A549 (cell line): ENCODE measurements around the gene C1QBP. TPM values are rescaled to one million over a fixed set of nuclear protein-coding genes. Genes with fewer than 3 reads are reported as not detected.

Source experiments
- ATAC-seq, 2 experiments: fragments of 200-7000 bp in 1 of 2; fragments of >200 bp in 1 of 2; cut with Nextera tagmentation in 1 of 2; cut with Tn5 transposase in 1 of 2; 3 replicates each; pipeline versions ENCODE4 v1.8.0 to v1.9.1; 2018 to 2020; ENCODE audit warnings: mild to moderate bottlenecking in 1 of 2, moderate library complexity in 1 of 2
- CTCF ChIA-PET: fragments of 300-600 bp; sonication (Branson Sonifier 250); formaldehyde crosslinking; extraction: SDS; loops from one replicate; lab custom pipeline; 2021; ENCODE audit warnings: antibody characterized with exemption, inconsistent platforms; lab: Yijun Ruan, JAX
- POLR2A ChIA-PET: fragments of 350-600 bp; formaldehyde crosslinking; extraction: SDS; loops from one replicate; lab custom pipeline; 2021; ENCODE audit warnings: antibody characterized with exemption, inconsistent platforms; lab: Yijun Ruan, JAX
- DNase-seq, 2 experiments: peaks; one replicate each; pipeline versions ENCODE4 v3.0.0 to v3.0.0-alpha.2; 2011 to 2016; ENCODE audit warnings: low read depth in 1 of 2, low spot score in 1 of 2
- FAIRE-seq: peaks from 2 replicates; lab custom pipeline; 2011; peaks lifted over from hg19 to GRCh38; lab: Jason Lieb, UNC
- H3K27ac ChIP-seq, 2 experiments: fragments of >200 bp; sonication (Bioruptor Twin); formaldehyde crosslinking; 3 replicates each; pipeline ENCODE4 v1.5.1; 2016 to 2017
- H3K4me1 ChIP-seq: fragments of >200 bp; sonication (Bioruptor Twin); formaldehyde crosslinking; 3 replicates; pipeline ENCODE4 v1.6.1; 2016
- H3K4me2 ChIP-seq: fragments of >200 bp; sonication (Bioruptor Twin); formaldehyde crosslinking; 3 replicates; pipeline ENCODE4 v1.6.1; 2016
- H3K4me3 ChIP-seq: fragments of >200 bp; sonication (Bioruptor Twin); formaldehyde crosslinking; 3 replicates; pipeline ENCODE4 v1.5.1; 2016
- H3K9me3 ChIP-seq: fragments of >200 bp; sonication (Bioruptor Twin); formaldehyde crosslinking; 3 replicates; pipeline ENCODE4 v1.6.1; 2016
- BHLHE40 ChIP-seq: IDR thresholded peaks from 2 replicates; pipeline ENCODE4 v1.6.1; 2012; ENCODE audit warnings: low read depth, low read length, inconsistent platforms
- CBX8 ChIP-seq: fragments of 200-600 bp; sonication (generic); IDR thresholded peaks from 2 replicates; pipeline ENCODE4 v1.6.1; 2016
- CEBPB ChIP-seq, 2 experiments: fragments of >200 bp in 1 of 2; sonication (Bioruptor Twin) in 1 of 2; formaldehyde crosslinking in 1 of 2; IDR thresholded peaks; 2 replicates each; pipeline ENCODE4 v1.6.1; 2012 to 2016
- EHF ChIP-seq: fragments of 250-450 bp; sonication (Bioruptor Pico); IDR thresholded peaks from 2 replicates; pipeline ENCODE4 v1.5.0; 2020; ENCODE audit warnings: mild to moderate bottlenecking
- EHMT2 ChIP-seq: fragments of 200-600 bp; sonication (generic); IDR thresholded peaks from 2 replicates; pipeline ENCODE4 v1.6.1; 2016; ENCODE audit warnings: antibody characterized with exemption, low read depth, mild to moderate bottlenecking, moderate library complexity
- EP300 ChIP-seq, 2 experiments: fragments of >200 bp; sonication (Bioruptor Twin); formaldehyde crosslinking; IDR thresholded peaks; 2 replicates in 1 of 2; 3 replicates in 1 of 2; pipeline ENCODE4 v1.6.1; 2016 to 2017
- ESRRA ChIP-seq: fragments of 150-350 bp; IDR thresholded peaks from 2 replicates; pipeline ENCODE4 v1.6.1; 2014; ENCODE audit warnings: mild to moderate bottlenecking, low read length, borderline replicate concordance
- FOSB ChIP-seq: fragments of 250-450 bp; sonication (Bioruptor Pico); IDR thresholded peaks from 2 replicates; pipeline ENCODE4 v1.5.0; 2020; ENCODE audit warnings: mild to moderate bottlenecking, moderate library complexity
- FOSL2 ChIP-seq, 2 experiments: fragments of 450-650 bp in 1 of 2; fragments of >200 bp in 1 of 2; sonication (Bioruptor Twin) in 1 of 2; formaldehyde crosslinking; IDR thresholded peaks; 2 replicates each; pipeline versions ENCODE4 v1.5.0 to v1.6.1; 2016 to 2020; ENCODE audit warnings: mild to moderate bottlenecking in 1 of 2, moderate library complexity in 1 of 2
- HDAC2 ChIP-seq: fragments of 200-600 bp; sonication (generic); IDR thresholded peaks from 2 replicates; pipeline ENCODE4 v1.6.1; 2016
- HEYL ChIP-seq: fragments of 250-450 bp; sonication (Bioruptor Pico); IDR thresholded peaks from 2 replicates; pipeline ENCODE4 v1.8.0; 2021; ENCODE audit warnings: mild to moderate bottlenecking, moderate library complexity
- HOXB5 ChIP-seq: fragments of 250-450 bp; sonication (Bioruptor Pico); IDR thresholded peaks from 2 replicates; pipeline ENCODE4 v1.5.0; 2020; ENCODE audit warnings: mild to moderate bottlenecking, moderate library complexity
- JUN ChIP-seq, 2 experiments: fragments of >200 bp; sonication (Bioruptor Twin); formaldehyde crosslinking; IDR thresholded peaks; 2 replicates in 1 of 2; 3 replicates in 1 of 2; pipeline ENCODE4 v1.6.1; 2016 to 2017
- JUNB ChIP-seq: fragments of >200 bp; sonication (Bioruptor Twin); formaldehyde crosslinking; IDR thresholded peaks from 2 replicates; pipeline ENCODE4 v1.6.1; 2016
- KDM1A ChIP-seq: fragments of 200-600 bp; sonication (generic); IDR thresholded peaks from 2 replicates; pipeline ENCODE4 v1.6.1; 2016; ENCODE audit warnings: low read depth, mild to moderate bottlenecking
- KDM5A ChIP-seq: fragments of 200-600 bp; sonication (generic); IDR thresholded peaks from 2 replicates; pipeline ENCODE4 v1.6.1; 2016; ENCODE audit warnings: antibody characterized with exemption, mild to moderate bottlenecking
- NR3C1 ChIP-seq: fragments of >200 bp; sonication (Bioruptor Twin); formaldehyde crosslinking; IDR thresholded peaks from 3 replicates; pipeline ENCODE4 v1.6.1; 2017
- PHF8 ChIP-seq: fragments of 200-600 bp; sonication (generic); IDR thresholded peaks from 2 replicates; pipeline ENCODE4 v1.6.1; 2016; ENCODE audit warnings: low read depth, mild to moderate bottlenecking, antibody characterized with exemption, moderate library complexity, borderline replicate concordance
- POLR2AphosphoS2 ChIP-seq: conservative IDR thresholded peaks from 2 replicates; pipeline ENCODE4 v1.6.1; 2012; ENCODE audit warnings: low read length, improper control_type of control experiment, inconsistent platforms
- RAD21 ChIP-seq, 2 experiments: fragments of >200 bp in 1 of 2; sonication (Bioruptor Twin) in 1 of 2; formaldehyde crosslinking in 1 of 2; IDR thresholded peaks in 1 of 2; conservative IDR thresholded peaks in 1 of 2; 2 replicates in 1 of 2; 3 replicates in 1 of 2; pipeline ENCODE4 v1.6.1; 2012 to 2018; ENCODE audit warnings: inconsistent platforms in 1 of 2
- SMC3 ChIP-seq: fragments of >200 bp; sonication (Bioruptor Twin); formaldehyde crosslinking; IDR thresholded peaks from 3 replicates; pipeline ENCODE4 v1.6.1; 2018; ENCODE audit warnings: inconsistent platforms
- TFCP2L1 ChIP-seq: fragments of 250-450 bp; sonication (Bioruptor Pico); IDR thresholded peaks from 2 replicates; pipeline ENCODE4 v1.5.0; 2021; ENCODE audit warnings: mild to moderate bottlenecking
- ZFP36 ChIP-seq: fragments of 450-650 bp; IDR thresholded peaks from 2 replicates; pipeline ENCODE4 v1.6.1; 2014; ENCODE audit warnings: borderline replicate concordance; ENCODE audit not compliant: partially characterized antibody
- WGBS: methylation state at CpG from one replicate; pipeline ENCODE4 v1.1.6; 2017; ENCODE audit errors: missing lambda C conversion rate; 5-methylcytosine and 5-hydroxymethylcytosine counted together
- polyA plus RNA-seq, 4 experiments: library from polyadenylated mRNA; depleted of rRNA in 3 of 4; stranded (reverse); fragments of >200 nt; fragmentation: RNase III in 1 of 4; extraction: RNeasy Plus Mini Kit Qiagen cat#74134 plus additional on column Dnase treatment in 1 of 4; gene quantifications; 2 replicates in 3 of 4; 3 replicates in 1 of 4; pipeline ENCODE4 v1.2.3, GENCODE V29; 2011 to 2017
- TF ChIP-seq, protein P1 (sequence below): fragments of >200 bp; sonication (Bioruptor Twin); formaldehyde crosslinking; IDR thresholded peaks from 2 replicates; pipeline ENCODE4 v1.6.1; 2016
- TF ChIP-seq, protein P2 (sequence below): fragments of 150-350 bp; IDR thresholded peaks from 2 replicates; pipeline ENCODE4 v1.6.1; 2014; ENCODE audit warnings: low read depth, mild to moderate bottlenecking, low read length
- TF ChIP-seq, protein P3 (sequence below): IDR thresholded peaks from 2 replicates; pipeline ENCODE4 v1.6.1; 2012
- TF ChIP-seq, protein P4 (sequence below): fragments of >200 bp; sonication (Bioruptor Twin); formaldehyde crosslinking; IDR thresholded peaks from 3 replicates; pipeline ENCODE4 v1.6.1; 2016
- TF ChIP-seq, protein P5 (sequence below): fragments of 250-450 bp; sonication (Bioruptor Pico); IDR thresholded peaks from 2 replicates; pipeline ENCODE4 v1.5.0; 2020; ENCODE audit warnings: low read depth, mild to moderate bottlenecking, moderate library complexity
- TF ChIP-seq, protein P6 (sequence below): IDR thresholded peaks from 2 replicates; pipeline ENCODE4 v1.6.1; 2012
- TF ChIP-seq, protein P7 (sequence below): fragments of 200-600 bp; sonication (generic); IDR thresholded peaks from 2 replicates; pipeline ENCODE4 v1.6.1; 2016; ENCODE audit warnings: antibody characterized with exemption, mild to moderate bottlenecking, moderate library complexity
- TF ChIP-seq, protein P8 (sequence below): IDR thresholded peaks from 2 replicates; pipeline ENCODE4 v1.6.1; 2012; ENCODE audit warnings: low read depth, borderline replicate concordance

The C1QBP gene
- polyA plus RNA-seq, 2 of the 4 experiments (the other 2 are of a cell fraction), result 557 to 683 TPM

DNA sequence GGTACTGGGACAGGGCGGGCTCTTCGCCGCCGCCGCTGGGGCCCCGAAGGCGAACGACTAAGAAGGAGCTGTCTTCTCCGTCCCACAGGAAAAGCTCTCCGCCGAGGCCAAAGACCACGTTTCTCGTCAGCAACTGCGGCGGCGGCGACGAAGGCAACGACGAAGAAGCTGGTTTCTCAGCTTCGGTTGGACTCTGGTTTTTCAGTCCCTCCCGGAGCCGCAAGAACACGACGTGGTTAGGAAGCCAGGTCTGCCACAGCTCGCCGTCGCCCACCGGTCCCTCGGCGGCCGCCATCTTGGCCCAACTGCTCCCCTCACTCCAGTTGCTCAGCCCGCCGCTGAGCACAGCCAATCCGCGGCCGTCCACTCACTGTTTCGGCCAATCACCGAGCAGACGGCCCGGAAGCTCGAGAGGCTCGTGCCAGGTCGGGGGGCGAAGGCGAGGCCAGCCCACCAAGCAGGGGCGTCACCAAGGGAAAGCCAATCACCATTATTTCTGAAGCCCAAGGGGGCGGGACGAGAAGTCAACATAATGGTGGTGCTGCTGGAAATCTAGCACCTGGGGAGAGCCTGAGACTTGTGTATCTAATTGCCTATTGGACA, 19.5 kb downstream of the C1QBP start, which contains the start of gene NUP88:
TSS of gene NUP88 (minus strand) at position 307 of the 603 bp plus-strand sequence. CDS start at position 295, 12 bp downstream.
- H3K9me3 ChIP-seq, result no peaks in the 10 kb centered on the region
- peak within 1 kb of the TSS; percentile 89 to 90 for H3K27ac ChIP-seq
- CTCF ChIA-PET, result interaction anchor here (0.5 to 3.6 kb wide), 6 partner anchors 11 to 1180 kb away, joined by 3 to 54 read pairs (median 3); partner anchors contain the start of gene C1QBP
- peaks cover 40% of the 10 kb centered on the region for H3K4me1 ChIP-seq
- H3K4me3 ChIP-seq, result peak within 1 kb of the TSS; percentile 78
- POLR2A ChIA-PET, result interaction anchor here (0.6 to 1.3 kb wide), 15 partner anchors 8 to 228 kb away, joined by 3 to 18 read pairs (median 5); partner anchors contain the start of genes C1QBP, DERL2, DHX33 and MIS12
- DNase-seq (peak; percentile 98 to 99), ATAC-seq (peak; percentile 96 to 98), FAIRE-seq (peak; percentile 95)
- peak within 1 kb of the TSS; percentile 99 for H3K4me2 ChIP-seq
- WGBS, result 2% methylated on average over 45 of the region's 49 CpGs
- TF ChIP-seq, protein P1, sequence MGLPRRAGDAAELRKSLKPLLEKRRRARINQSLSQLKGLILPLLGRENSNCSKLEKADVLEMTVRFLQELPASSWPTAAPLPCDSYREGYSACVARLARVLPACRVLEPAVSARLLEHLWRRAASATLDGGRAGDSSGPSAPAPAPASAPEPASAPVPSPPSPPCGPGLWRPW, result no peak
- TF ChIP-seq, protein P2, sequence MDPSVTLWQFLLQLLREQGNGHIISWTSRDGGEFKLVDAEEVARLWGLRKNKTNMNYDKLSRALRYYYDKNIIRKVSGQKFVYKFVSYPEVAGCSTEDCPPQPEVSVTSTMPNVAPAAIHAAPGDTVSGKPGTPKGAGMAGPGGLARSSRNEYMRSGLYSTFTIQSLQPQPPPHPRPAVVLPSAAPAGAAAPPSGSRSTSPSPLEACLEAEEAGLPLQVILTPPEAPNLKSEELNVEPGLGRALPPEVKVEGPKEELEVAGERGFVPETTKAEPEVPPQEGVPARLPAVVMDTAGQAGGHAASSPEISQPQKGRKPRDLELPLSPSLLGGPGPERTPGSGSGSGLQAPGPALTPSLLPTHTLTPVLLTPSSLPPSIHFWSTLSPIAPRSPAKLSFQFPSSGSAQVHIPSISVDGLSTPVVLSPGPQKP, result no peak
- TF ChIP-seq FOSL2 (IDR thresholded peaks at IDR 0.05), result no peak
- no peak for TF ChIP-seq FOSL2 (CRISPR knock-in tag; IDR thresholded peaks at IDR 0.05)
- no peak for TF ChIP-seq CEBPB (IDR thresholded peaks at IDR 0.05)
- TF ChIP-seq TFCP2L1 (CRISPR knock-in tag), result 0 out of 2 replicates have a peak, but pooled peaks have one; percentile 51
- TF ChIP-seq, protein P3, sequence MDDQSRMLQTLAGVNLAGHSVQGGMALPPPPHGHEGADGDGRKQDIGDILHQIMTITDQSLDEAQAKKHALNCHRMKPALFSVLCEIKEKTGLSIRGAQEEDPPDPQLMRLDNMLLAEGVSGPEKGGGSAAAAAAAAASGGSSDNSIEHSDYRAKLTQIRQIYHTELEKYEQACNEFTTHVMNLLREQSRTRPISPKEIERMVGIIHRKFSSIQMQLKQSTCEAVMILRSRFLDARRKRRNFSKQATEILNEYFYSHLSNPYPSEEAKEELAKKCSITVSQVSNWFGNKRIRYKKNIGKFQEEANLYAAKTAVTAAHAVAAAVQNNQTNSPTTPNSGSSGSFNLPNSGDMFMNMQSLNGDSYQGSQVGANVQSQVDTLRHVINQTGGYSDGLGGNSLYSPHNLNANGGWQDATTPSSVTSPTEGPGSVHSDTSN, result no peak
- TF ChIP-seq NR3C1, result no peak
- no peak for TF ChIP-seq EHF (CRISPR knock-in tag)
- no peak for TF ChIP-seq KDM1A
- no peak for TF ChIP-seq CBX8
- peak in 1 of 2 experiments; percentile 78; a peak in 4 of 5 replicates for TF ChIP-seq JUN (IDR thresholded peaks at IDR 0.05)
- TF ChIP-seq, protein P4, sequence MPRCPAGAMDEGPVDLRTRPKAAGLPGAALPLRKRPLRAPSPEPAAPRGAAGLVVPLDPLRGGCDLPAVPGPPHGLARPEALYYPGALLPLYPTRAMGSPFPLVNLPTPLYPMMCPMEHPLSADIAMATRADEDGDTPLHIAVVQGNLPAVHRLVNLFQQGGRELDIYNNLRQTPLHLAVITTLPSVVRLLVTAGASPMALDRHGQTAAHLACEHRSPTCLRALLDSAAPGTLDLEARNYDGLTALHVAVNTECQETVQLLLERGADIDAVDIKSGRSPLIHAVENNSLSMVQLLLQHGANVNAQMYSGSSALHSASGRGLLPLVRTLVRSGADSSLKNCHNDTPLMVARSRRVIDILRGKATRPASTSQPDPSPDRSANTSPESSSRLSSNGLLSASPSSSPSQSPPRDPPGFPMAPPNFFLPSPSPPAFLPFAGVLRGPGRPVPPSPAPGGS, result peak; percentile 78
- no peak for TF ChIP-seq RAD21 (conservative IDR thresholded peaks at IDR 0.05 in 1 of 2, IDR thresholded peaks at IDR 0.05 in 1 of 2)
- TF ChIP-seq BHLHE40, result peak; percentile 88
- no peak for TF ChIP-seq HEYL (CRISPR knock-in tag)
- TF ChIP-seq, protein P5, sequence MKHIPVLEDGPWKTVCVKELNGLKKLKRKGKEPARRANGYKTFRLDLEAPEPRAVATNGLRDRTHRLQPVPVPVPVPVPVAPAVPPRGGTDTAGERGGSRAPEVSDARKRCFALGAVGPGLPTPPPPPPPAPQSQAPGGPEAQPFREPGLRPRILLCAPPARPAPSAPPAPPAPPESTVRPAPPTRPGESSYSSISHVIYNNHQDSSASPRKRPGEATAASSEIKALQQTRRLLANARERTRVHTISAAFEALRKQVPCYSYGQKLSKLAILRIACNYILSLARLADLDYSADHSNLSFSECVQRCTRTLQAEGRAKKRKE (CRISPR knock-in tag), result no peak
- no peak for TF ChIP-seq ZFP36
- TF ChIP-seq, protein P6, sequence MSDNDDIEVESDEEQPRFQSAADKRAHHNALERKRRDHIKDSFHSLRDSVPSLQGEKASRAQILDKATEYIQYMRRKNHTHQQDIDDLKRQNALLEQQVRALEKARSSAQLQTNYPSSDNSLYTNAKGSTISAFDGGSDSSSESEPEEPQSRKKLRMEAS, result no peak
- TF ChIP-seq, protein P7, sequence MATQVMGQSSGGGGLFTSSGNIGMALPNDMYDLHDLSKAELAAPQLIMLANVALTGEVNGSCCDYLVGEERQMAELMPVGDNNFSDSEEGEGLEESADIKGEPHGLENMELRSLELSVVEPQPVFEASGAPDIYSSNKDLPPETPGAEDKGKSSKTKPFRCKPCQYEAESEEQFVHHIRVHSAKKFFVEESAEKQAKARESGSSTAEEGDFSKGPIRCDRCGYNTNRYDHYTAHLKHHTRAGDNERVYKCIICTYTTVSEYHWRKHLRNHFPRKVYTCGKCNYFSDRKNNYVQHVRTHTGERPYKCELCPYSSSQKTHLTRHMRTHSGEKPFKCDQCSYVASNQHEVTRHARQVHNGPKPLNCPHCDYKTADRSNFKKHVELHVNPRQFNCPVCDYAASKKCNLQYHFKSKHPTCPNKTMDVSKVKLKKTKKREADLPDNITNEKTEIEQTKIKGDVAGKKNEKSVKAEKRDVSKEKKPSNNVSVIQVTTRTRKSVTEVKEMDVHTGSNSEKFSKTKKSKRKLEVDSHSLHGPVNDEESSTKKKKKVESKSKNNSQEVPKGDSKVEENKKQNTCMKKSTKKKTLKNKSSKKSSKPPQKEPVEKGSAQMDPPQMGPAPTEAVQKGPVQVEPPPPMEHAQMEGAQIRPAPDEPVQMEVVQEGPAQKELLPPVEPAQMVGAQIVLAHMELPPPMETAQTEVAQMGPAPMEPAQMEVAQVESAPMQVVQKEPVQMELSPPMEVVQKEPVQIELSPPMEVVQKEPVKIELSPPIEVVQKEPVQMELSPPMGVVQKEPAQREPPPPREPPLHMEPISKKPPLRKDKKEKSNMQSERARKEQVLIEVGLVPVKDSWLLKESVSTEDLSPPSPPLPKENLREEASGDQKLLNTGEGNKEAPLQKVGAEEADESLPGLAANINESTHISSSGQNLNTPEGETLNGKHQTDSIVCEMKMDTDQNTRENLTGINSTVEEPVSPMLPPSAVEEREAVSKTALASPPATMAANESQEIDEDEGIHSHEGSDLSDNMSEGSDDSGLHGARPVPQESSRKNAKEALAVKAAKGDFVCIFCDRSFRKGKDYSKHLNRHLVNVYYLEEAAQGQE, result no peak
- no peak for TF ChIP-seq JUNB
- TF ChIP-seq PHF8, result peak; percentile 91
- TF ChIP-seq FOSB (CRISPR knock-in tag), result no peak
- TF ChIP-seq ESRRA, result no peak
- no peak for TF ChIP-seq EP300 (IDR thresholded peaks at IDR 0.05)
- no peak for TF ChIP-seq EHMT2
- TF ChIP-seq, protein P8, sequence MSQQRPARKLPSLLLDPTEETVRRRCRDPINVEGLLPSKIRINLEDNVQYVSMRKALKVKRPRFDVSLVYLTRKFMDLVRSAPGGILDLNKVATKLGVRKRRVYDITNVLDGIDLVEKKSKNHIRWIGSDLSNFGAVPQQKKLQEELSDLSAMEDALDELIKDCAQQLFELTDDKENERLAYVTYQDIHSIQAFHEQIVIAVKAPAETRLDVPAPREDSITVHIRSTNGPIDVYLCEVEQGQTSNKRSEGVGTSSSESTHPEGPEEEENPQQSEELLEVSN, result peak; percentile 65
- no peak for TF ChIP-seq POLR2AphosphoS2
- TF ChIP-seq SMC3, result no peak
- 0 out of 2 replicates have a peak, but pooled peaks have one; percentile 15 for TF ChIP-seq HOXB5 (CRISPR knock-in tag)
- TF ChIP-seq HDAC2, result 0 out of 2 replicates have a peak, but pooled peaks have one; percentile 12
- peak; percentile 93 for TF ChIP-seq KDM5A
